Pancreas (tissue), 10 donors: ENCODE measurements around the gene CCNK. TPM values are rescaled to one million over a fixed set of nuclear protein-coding genes. Genes with fewer than 3 reads are reported as not detected.
A peak's percentile ranks its signal among the peaks of the same experiment; 100 is the strongest.

Source experiments
- ATAC-seq, 4 donors: fragments of 200-7000 bp; cut with Tn5 transposase; one replicate each; pipeline versions ENCODE4 v1.8.0 to v1.9.1; 2020; ENCODE audit warnings: mild to moderate bottlenecking in 4 of 4, moderate library complexity in 4 of 4
- DNase-seq, 6 donors: peaks; one replicate each; pipeline ENCODE4 v3.0.0-alpha.2; 2020
- FAIRE-seq: peaks from 2 replicates; lab custom pipeline; 2012; peaks lifted over from hg19 to GRCh38; lab: Jason Lieb, UNC
- H3K27ac ChIP-seq, 4 donors: fragments of 200-600 bp; sonication (generic); 1 replicate in 3 of 4; 2 replicates in 1 of 4; pipeline versions ENCODE4 v1.5.0 to v1.8.0; 2020
- H3K27me3 ChIP-seq, 4 donors: fragments of 200-600 bp; one replicate each; pipeline ENCODE4 v1.8.0; 2021
- H3K36me3 ChIP-seq, 3 donors: fragments of 200-600 bp; sonication (generic) in 1 of 3; one replicate each; pipeline versions ENCODE4 v1.5.0 to v1.8.0; 2020 to 2021
- H3K4me1 ChIP-seq, 3 donors: fragments of 200-600 bp; one replicate each; pipeline ENCODE4 v1.8.0; 2021
- H3K4me3 ChIP-seq, 4 donors: fragments of 200-600 bp; sonication (generic) in 2 of 4; one replicate each; pipeline versions ENCODE4 v1.5.0 to v1.8.0; 2020 to 2021
- H3K9me3 ChIP-seq, 4 donors: fragments of 200-600 bp; one replicate each; pipeline ENCODE4 v1.8.0; 2021
- WGBS, 2 donors: extraction: QIAGEN DNeasy Blood & Tissue Kit; methylation state at CpG; one replicate each; pipeline ENCODE4 v1.1.7; 2013; 5-methylcytosine and 5-hydroxymethylcytosine counted together
- intact Hi-C, 3 donors: fragments of 100-400 bp; cut with DNase I; formaldehyde crosslinking; loops; one replicate each; pipeline versions ENCODE4 v1.11.1 to v1.14.2; 2022
- polyA plus RNA-seq, 2 donors: library from polyadenylated mRNA; stranded (reverse); fragments of 200-250 nt; gene quantifications; one replicate each; pipeline ENCODE4 v1.2.3, GENCODE V29; 2013
- total RNA-seq, 6 donors: library from RNA; stranded (reverse); fragmentation: NEBNext Ultra II Directional in 4 of 6; extraction: Animal tissue kit (Norgen Biotek cat#: 25700) in 4 of 6; gene quantifications; one replicate each; pipeline versions ENCODE4 v1.2.1 to v1.2.4, GENCODE V29; 2021 to 2023
- TF ChIP-seq, protein P1 (sequence below), 4 donors: fragments of 200-600 bp; sonication (generic) in 3 of 4; IDR thresholded peaks; one replicate each; pipeline versions ENCODE4 v1.5.0 to v1.8.0; 2021; ENCODE audit warnings: antibody characterized with exemption in 4 of 4
- donor health status: healthy with polysubstance abuse.
- donor health status: DM: no; HTN: no; CAD: no; lungs with moderate emphysema.
- donor health status: DM: no; HTN: no; CAD: no.
- donor health status: control.
- donor health status: control.
- donor health status: Bipolar disorder and iron deficiency.
- donor health status: DM: yes; HTN: yes; CAD: no.
- donor health status: DM: no; HTN: no; CAD: no.
- donor health status: DM: no; HTN: no; CAD: no.
- donor health status: DM: yes; HTN: yes; CAD: no.

CCNK gene
- total and polyA plus RNA-seq, 8 donors = 7.9 to 23.4 (median 14.5) TPM

DNA sequence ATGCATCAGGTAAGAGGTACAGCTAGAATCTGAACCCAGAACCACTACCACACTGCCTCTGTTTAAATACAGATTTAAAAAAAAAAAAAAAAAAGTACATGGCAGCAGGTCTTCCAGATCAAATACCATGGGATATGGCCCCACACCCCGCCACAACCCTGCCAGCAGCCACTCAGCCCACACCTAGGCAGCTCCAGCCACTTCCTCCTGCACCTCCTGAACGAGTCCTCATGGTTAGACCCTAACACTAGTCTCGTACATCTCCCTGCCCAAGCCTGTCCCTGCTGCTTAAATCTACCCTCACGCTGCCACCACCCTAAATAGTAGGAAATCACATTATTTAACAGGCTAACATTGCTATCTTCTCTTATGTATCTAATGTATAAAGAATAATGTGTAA, 13.1 kb upstream of the CCNK start:
- DNase-seq = no peak

DNA sequence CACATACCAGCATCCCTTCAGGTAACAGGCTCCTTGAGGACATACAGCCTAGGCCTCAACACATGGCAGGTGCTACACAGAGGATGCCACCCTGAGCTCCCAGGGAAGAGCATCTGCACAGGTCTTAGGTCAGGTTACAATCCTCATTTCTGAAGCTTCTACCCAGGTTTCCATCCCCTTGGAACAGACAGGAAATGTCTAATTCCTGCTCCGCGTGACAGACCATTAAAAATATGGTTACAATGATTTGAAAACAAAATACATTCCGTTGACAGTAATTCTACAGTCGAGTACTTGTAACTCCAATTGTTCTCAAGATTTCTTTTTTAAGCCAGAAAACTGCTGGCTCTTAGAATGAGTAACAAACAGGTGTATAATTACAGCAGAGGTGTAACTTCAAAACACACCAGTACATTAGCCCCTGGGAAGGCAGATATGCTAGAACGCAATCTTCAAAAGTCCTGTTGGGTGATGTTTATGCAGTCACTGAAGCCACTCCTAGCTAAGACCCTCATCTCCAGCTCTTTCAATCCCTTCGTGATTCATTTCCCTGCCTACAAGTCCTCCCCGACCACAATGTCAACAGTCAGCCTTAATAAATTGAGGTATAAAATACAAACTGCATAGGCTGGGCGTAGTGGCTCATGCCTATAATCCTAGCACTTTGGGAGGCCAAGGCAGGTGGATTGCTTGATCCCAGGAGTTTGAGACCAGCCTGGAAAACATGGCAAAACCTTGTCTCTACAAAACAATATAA, 12.2 kb upstream of the CCNK start:
- Histone ChIP-seq H3K4me3 (no peak overlapping the region), H3K27me3 (no peaks in the 10 kb centered on the region), H3K9me3 (no peaks in the 10 kb centered on the region), H3K4me1 (no peaks in the 10 kb centered on the region), H3K36me3 (peaks cover 0 to 9% (median 0%) of the 10 kb centered on the region in 3 donors), H3K27ac (no peak overlapping the region)
- TF ChIP-seq, protein P1, sequence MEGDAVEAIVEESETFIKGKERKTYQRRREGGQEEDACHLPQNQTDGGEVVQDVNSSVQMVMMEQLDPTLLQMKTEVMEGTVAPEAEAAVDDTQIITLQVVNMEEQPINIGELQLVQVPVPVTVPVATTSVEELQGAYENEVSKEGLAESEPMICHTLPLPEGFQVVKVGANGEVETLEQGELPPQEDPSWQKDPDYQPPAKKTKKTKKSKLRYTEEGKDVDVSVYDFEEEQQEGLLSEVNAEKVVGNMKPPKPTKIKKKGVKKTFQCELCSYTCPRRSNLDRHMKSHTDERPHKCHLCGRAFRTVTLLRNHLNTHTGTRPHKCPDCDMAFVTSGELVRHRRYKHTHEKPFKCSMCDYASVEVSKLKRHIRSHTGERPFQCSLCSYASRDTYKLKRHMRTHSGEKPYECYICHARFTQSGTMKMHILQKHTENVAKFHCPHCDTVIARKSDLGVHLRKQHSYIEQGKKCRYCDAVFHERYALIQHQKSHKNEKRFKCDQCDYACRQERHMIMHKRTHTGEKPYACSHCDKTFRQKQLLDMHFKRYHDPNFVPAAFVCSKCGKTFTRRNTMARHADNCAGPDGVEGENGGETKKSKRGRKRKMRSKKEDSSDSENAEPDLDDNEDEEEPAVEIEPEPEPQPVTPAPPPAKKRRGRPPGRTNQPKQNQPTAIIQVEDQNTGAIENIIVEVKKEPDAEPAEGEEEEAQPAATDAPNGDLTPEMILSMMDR (IDR thresholded peaks at IDR 0.05) = no peak
- ATAC-seq (no peak), FAIRE-seq (no peak), DNase-seq (no peak)
- 80 to 84% methylated on average over 8 of the region's 8 CpGs for WGBS, 2 donors
- intact Hi-C loops = no loop called here

More for the DNA sequence above, 13.1 kb upstream of the CCNK start:
- no peaks in the 10 kb centered on the region for H3K27me3 ChIP-seq
- H3K27ac ChIP-seq = no peak overlapping the region
- no peak for FAIRE-seq
- H3K36me3 ChIP-seq = peaks cover 0 to 9% (median 0%) of the 10 kb centered on the region in 3 donors
- TF ChIP-seq, protein P1 (IDR thresholded peaks at IDR 0.05) = no peak
- H3K9me3 ChIP-seq = no peaks in the 10 kb centered on the region
- H3K4me1 ChIP-seq = no peaks in the 10 kb centered on the region
- ATAC-seq = peak in 1 of 4 donors; percentile 25
- intact Hi-C loops = no loop called here
- H3K4me3 ChIP-seq = no peak overlapping the region
- 86% methylated on average over 4 of the region's 4 CpGs for WGBS, 2 donors

DNA sequence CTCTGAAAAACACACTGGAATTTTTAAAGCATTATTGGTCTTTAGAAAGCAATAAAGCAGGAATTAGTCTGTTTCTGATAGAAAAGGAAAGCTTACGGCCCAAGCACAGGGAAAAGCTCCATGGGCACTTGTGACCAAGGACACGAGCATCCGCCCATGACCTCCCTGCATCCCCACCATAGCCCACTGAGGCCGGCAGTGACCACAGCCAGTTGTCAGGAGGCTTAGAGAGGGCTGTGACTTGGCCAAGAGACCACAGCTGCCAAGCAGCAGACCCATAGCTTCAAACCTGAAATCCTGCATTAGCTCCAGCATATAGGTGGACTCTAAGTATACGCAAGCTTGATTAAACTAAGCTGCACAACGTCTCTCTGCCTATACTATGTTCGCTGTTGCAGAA, 9.5 kb upstream of the CCNK start:
- FAIRE-seq = no peak
- Histone ChIP-seq H3K9me3 (no peaks in the 10 kb centered on the region), H3K27me3 (no peaks in the 10 kb centered on the region), H3K36me3 (no peaks in the 10 kb centered on the region), H3K27ac (no peak overlapping the region), H3K4me1 (peaks cover 0 to 12% (median 11%) of the 10 kb centered on the region in 3 donors), H3K4me3 (no peak overlapping the region)
- DNase-seq = no peak
- TF ChIP-seq, protein P1 (IDR thresholded peaks at IDR 0.05) = no peak
- 87 to 90% methylated on average over 7 of the region's 7 CpGs for WGBS, 2 donors
- intact Hi-C loops = no loop called here
- no peak for ATAC-seq

DNA sequence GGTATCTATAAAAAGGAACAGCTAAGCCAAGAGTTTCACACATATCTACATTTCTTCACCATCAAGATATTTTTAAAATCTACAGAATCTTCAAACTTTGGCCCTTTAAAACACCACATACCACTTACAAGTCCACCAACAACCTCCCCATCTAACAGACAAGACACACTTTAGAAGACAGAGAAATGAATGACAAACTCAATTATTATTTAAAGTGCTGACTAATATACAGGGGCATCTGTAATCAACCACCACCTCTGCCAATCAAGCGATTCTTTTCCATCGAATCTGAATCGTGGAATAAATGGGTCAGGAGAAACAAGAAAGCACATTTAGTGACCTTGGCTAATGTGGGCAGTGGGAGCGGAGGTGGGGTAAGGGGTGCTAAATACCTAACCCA, 8.3 kb upstream of the CCNK start:
- no peak overlapping the region for H3K27ac ChIP-seq
- H3K36me3 ChIP-seq = no peaks in the 10 kb centered on the region
- DNase-seq (no peak), FAIRE-seq (no peak), ATAC-seq (no peak)
- H3K27me3 ChIP-seq = no peaks in the 10 kb centered on the region
- intact Hi-C loops = no loop called here
- TF ChIP-seq, protein P1 (IDR thresholded peaks at IDR 0.05) = no peak
- H3K9me3 ChIP-seq = no peaks in the 10 kb centered on the region
- no peak overlapping the region for H3K4me3 ChIP-seq
- 55 to 58% methylated on average over 4 of the region's 4 CpGs for WGBS, 2 donors
- peaks cover 0 to 20% (median 11%) of the 10 kb centered on the region in 3 donors for H3K4me1 ChIP-seq

DNA sequence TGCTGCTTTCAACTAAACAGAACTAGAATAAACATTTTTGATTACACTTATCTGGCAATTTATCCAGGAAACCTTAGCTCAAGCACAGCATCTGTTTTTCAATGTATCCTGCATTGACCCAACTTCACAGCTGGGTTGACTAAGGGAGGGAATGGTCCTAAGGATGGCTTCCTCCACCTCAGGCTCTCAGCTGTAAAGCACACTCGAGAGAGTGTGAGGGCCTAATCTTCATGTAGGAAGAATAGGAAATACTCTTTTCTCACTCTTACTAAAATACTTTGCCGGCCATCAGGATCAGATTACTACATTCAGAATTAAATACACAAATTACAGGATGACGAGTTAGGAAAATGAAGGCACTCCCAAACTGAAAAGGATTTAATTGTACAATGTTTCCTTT, 7.8 kb upstream of the CCNK start:
- WGBS, 2 donors = 83 to 91% methylated on average over 3 of the region's 3 CpGs
- ATAC-seq (no peak), FAIRE-seq (no peak), DNase-seq (no peak)
- H3K4me3 ChIP-seq = no peak overlapping the region
- H3K27ac ChIP-seq = no peak overlapping the region
- TF ChIP-seq, protein P1 (IDR thresholded peaks at IDR 0.05) = no peak
- H3K27me3 ChIP-seq = no peaks in the 10 kb centered on the region
- intact Hi-C loops = no loop called here
- H3K9me3 ChIP-seq = no peaks in the 10 kb centered on the region
- no peaks in the 10 kb centered on the region for H3K36me3 ChIP-seq
- peaks cover 1 to 24% (median 15%) of the 10 kb centered on the region in 3 donors for H3K4me1 ChIP-seq
